OCI-LY1 (cell line): Measurements from ENCODE around the gene USP47.

Experiments
- H2AFZ ChIP-seq: fragments of 200-600 bp; sonication (generic), shearing (Covaris generic); 2 replicates; pipeline ENCODE4 v1.6.0; 2014; ENCODE audit warnings: antibody characterized with exemption, mild to moderate bottlenecking, low read length
- H3F3A ChIP-seq: fragments of 200-600 bp; sonication (generic), shearing (Covaris generic); 2 replicates; pipeline ENCODE4 v1.6.0; 2014; ENCODE audit warnings: mild to moderate bottlenecking, antibody characterized with exemption, low read length, moderate library complexity; ENCODE audit not compliant: insufficient read depth
- H3K27ac ChIP-seq: fragments of 200-600 bp; sonication (generic); 2 replicates; pipeline ENCODE4 v1.5.1; 2014; ENCODE audit warnings: low read length, mixed run types, mild to moderate bottlenecking, low read depth; ENCODE audit not compliant: poor library complexity, severe bottlenecking
- H3K27me3 ChIP-seq: fragments of 200-600 bp; sonication (generic); 2 replicates; pipeline ENCODE4 v1.6.0; 2014; ENCODE audit warnings: antibody characterized with exemption, mild to moderate bottlenecking, low read length, moderate library complexity; ENCODE audit not compliant: insufficient read depth
- H3K36me3 ChIP-seq: fragments of 200-600 bp; sonication (generic); 2 replicates; pipeline ENCODE4 v1.6.1; 2014; ENCODE audit warnings: mild to moderate bottlenecking, antibody characterized with exemption, low read length, moderate library complexity, mixed read lengths; ENCODE audit not compliant: insufficient read depth
- H3K4me1 ChIP-seq: fragments of 200-600 bp; sonication (generic); 2 replicates; pipeline ENCODE4 v1.5.1; 2014; ENCODE audit warnings: mild to moderate bottlenecking, low read length, moderate library complexity; ENCODE audit not compliant: insufficient read depth, severe bottlenecking
- H3K4me2 ChIP-seq: fragments of 200-600 bp; sonication (generic), shearing (Covaris generic); 2 replicates; pipeline ENCODE4 v1.6.1; 2014; ENCODE audit warnings: low read length
- H3K4me3 ChIP-seq: fragments of 200-600 bp; sonication (generic); 2 replicates; pipeline ENCODE4 v1.5.1; 2014; ENCODE audit warnings: low read length, low read depth, mild to moderate bottlenecking, mixed read lengths; ENCODE audit not compliant: poor library complexity, severe bottlenecking
- H3K79me2 ChIP-seq: fragments of 200-600 bp; shearing (Covaris generic); 2 replicates; pipeline ENCODE4 v1.6.1; 2016; ENCODE audit warnings: mixed run types, low read length, mixed read lengths; ENCODE audit not compliant: insufficient read depth
- H3K9ac ChIP-seq: fragments of 200-600 bp; sonication (generic), shearing (Covaris generic); 2 replicates; pipeline ENCODE4 v1.6.1; 2014; ENCODE audit warnings: mild to moderate bottlenecking, low read length, mixed read lengths
- H3K9me2 ChIP-seq: fragments of 200-600 bp; sonication (generic), shearing (Covaris generic); 2 replicates; pipeline ENCODE4 v1.6.1; 2014; ENCODE audit warnings: low read depth, mild to moderate bottlenecking, low read length, mixed read lengths
- H3K9me3 ChIP-seq: fragments of 200-600 bp; shearing (Covaris generic); 2 replicates; pipeline ENCODE4 v1.6.1; 2014; ENCODE audit warnings: low read length, mixed read lengths
- H4K20me1 ChIP-seq: fragments of 200-600 bp; sonication (generic), shearing (Covaris generic); 2 replicates; pipeline ENCODE4 v1.6.0; 2016; ENCODE audit warnings: mild to moderate bottlenecking, low read length; ENCODE audit not compliant: insufficient read depth
- CTCF ChIP-seq: fragments of 200-600 bp; sonication (generic), shearing (Covaris generic); IDR thresholded peaks from 2 replicates; pipeline ENCODE4 v1.5.1; 2017; ENCODE audit warnings: mild to moderate bottlenecking, antibody characterized with exemption, low read length, moderate library complexity, mixed read lengths
- EZH2 ChIP-seq: fragments of 200-600 bp; sonication (generic), shearing (Covaris generic); IDR thresholded peaks from 2 replicates; pipeline ENCODE4 v1.8.0; 2017; ENCODE audit warnings: borderline replicate concordance, mixed run types, mild to moderate bottlenecking, antibody characterized with exemption, low read length, moderate library complexity, mixed read lengths

The USP47 gene

GRCh38 chr11:11966826-11967668 lies 125.3 kb downstream of the USP47 start:
- H3K9ac ChIP-seq, result no peak overlapping the region
- TF ChIP-seq EZH2, result no peak
- peak; percentile 68 for TF ChIP-seq CTCF
- H3K9me3 ChIP-seq, result no peaks in the 10 kb centered on the region
- no peak overlapping the region for H2AFZ ChIP-seq
- H4K20me1 ChIP-seq, result no peaks in the 10 kb centered on the region
- H3K27ac ChIP-seq, result no peak overlapping the region
- H3K9me2 ChIP-seq, result no peaks in the 10 kb centered on the region
- H3K79me2 ChIP-seq, result no peaks in the 10 kb centered on the region
- H3K27me3 ChIP-seq, result 0 out of 2 replicates have a peak, but pooled peaks cover 8% of the 10 kb centered on the region
- H3K4me2 ChIP-seq, result no peak overlapping the region
- no peaks in the 10 kb centered on the region for H3F3A ChIP-seq
- no peak overlapping the region for H3K4me3 ChIP-seq
- H3K36me3 ChIP-seq, result no peaks in the 10 kb centered on the region
- H3K4me1 ChIP-seq, result no peaks in the 10 kb centered on the region

GRCh38 chr11:11967669-11968510 lies 126.1 kb downstream of the USP47 start:
- Histone ChIP-seq H3K9me2 (no peaks in the 10 kb centered on the region), H3K27ac (no peak overlapping the region), H3K9me3 (no peaks in the 10 kb centered on the region), H3K27me3 (0 out of 2 replicates have a peak, but pooled peaks cover 8% of the 10 kb centered on the region), H4K20me1 (no peaks in the 10 kb centered on the region), H3K36me3 (no peaks in the 10 kb centered on the region), H3K4me2 (no peak overlapping the region), H3K9ac (no peak overlapping the region), H3K79me2 (no peaks in the 10 kb centered on the region), H2AFZ (no peak overlapping the region), H3K4me1 (no peaks in the 10 kb centered on the region), H3K4me3 (no peak overlapping the region), H3F3A (no peaks in the 10 kb centered on the region)
- TF ChIP-seq EZH2 (no peak), CTCF (no peak)

- no peak overlapping the region for H3K4me2 ChIP-seq
Observed at GRCh38 chr11:11968511-11969280, 126.9 kb downstream of the USP47 start.

More at GRCh38 chr11:11968511-11969280, 126.9 kb downstream of the USP47 start:
- no peaks in the 10 kb centered on the region for H3K79me2 ChIP-seq
- H3K27ac ChIP-seq, result no peak overlapping the region
- no peak overlapping the region for H2AFZ ChIP-seq
- H3K36me3 ChIP-seq, result no peaks in the 10 kb centered on the region
- 0 out of 2 replicates have a peak, but pooled peaks cover 8% of the 10 kb centered on the region for H3K27me3 ChIP-seq
- H3K9ac ChIP-seq, result no peak overlapping the region
- H3F3A ChIP-seq, result no peaks in the 10 kb centered on the region
- no peak for TF ChIP-seq EZH2
- TF ChIP-seq CTCF, result no peak
- H4K20me1 ChIP-seq, result no peaks in the 10 kb centered on the region
- no peaks in the 10 kb centered on the region for H3K9me3 ChIP-seq
- no peaks in the 10 kb centered on the region for H3K4me1 ChIP-seq
- H3K4me3 ChIP-seq, result no peak overlapping the region
- H3K9me2 ChIP-seq, result no peaks in the 10 kb centered on the region
